Osteocyte (in vitro differentiated cells): Measurements from ENCODE around the gene MYO5B. TPM values are rescaled to one million over a fixed set of nuclear protein-coding genes. Genes with fewer than 3 reads are reported as not detected.
"Not testable (repeated sequence)": the region's sequence is repeated elsewhere in the genome, so short reads cannot be mapped to it uniquely, and the experiment has no call there.

Experiments used
- DNase-seq: peaks from one replicate; pipeline ENCODE4 v3.0.0; 2021; ENCODE audit warnings: mixed read lengths; ENCODE audit not compliant: unreplicated experiment; ENCODE audit errors: extremely low spot score
- H3K27ac Mint-ChIP-seq: one replicate; pipeline ENCODE4 v1.8.0; 2021; ENCODE audit warnings: mild to moderate bottlenecking, mixed read lengths; ENCODE audit not compliant: unreplicated experiment
- H3K27me3 Mint-ChIP-seq: one replicate; pipeline ENCODE4 v1.8.0; 2021; ENCODE audit warnings: mixed read lengths; ENCODE audit not compliant: unreplicated experiment
- H3K36me3 Mint-ChIP-seq: one replicate; pipeline ENCODE4 v1.8.0; 2021; ENCODE audit warnings: mixed read lengths; ENCODE audit not compliant: unreplicated experiment
- H3K4me1 Mint-ChIP-seq: one replicate; pipeline ENCODE4 v1.8.0; 2021; ENCODE audit warnings: mixed read lengths; ENCODE audit not compliant: unreplicated experiment
- H3K4me3 Mint-ChIP-seq: one replicate; pipeline ENCODE4 v1.8.0; 2021; ENCODE audit warnings: mild to moderate bottlenecking, moderate library complexity, mixed read lengths; ENCODE audit not compliant: unreplicated experiment
- H3K9me3 Mint-ChIP-seq: one replicate; pipeline ENCODE4 v1.8.0; 2021; ENCODE audit warnings: mixed read lengths; ENCODE audit not compliant: unreplicated experiment
- CTCF ChIP-seq: fragments of 200-600 bp; sonication (generic); IDR thresholded peaks from 2 replicates; pipeline ENCODE4 v1.5.0; 2021; ENCODE audit warnings: antibody characterized with exemption, mild to moderate bottlenecking, moderate library complexity
- total RNA-seq: library from RNA; stranded (reverse); gene quantifications from 2 replicates; pipeline ENCODE4 v1.2.1, GENCODE V29; 2021

Gene MYO5B
- total RNA-seq, 1 donor from 2014 or later: not detected

GRCh38 chr18:49794743-49795142 is 400.2 kb downstream of the MYO5B start:
- H3K4me1 Mint-ChIP-seq: peaks cover 12% of the 10 kb centered on the region
- no peak for DNase-seq
- H3K4me3 Mint-ChIP-seq: no peak overlapping the region
- no peak overlapping the region for H3K27ac Mint-ChIP-seq
- peaks cover 38% of the 10 kb centered on the region for H3K36me3 Mint-ChIP-seq
- TF ChIP-seq CTCF: no peak
- no peaks in the 10 kb centered on the region for H3K9me3 Mint-ChIP-seq
- H3K27me3 Mint-ChIP-seq: no peaks in the 10 kb centered on the region

GRCh38 chr18:49789560-49790134 is 405.3 kb downstream of the MYO5B start:
- H3K4me3 Mint-ChIP-seq, DNase-seq, H3K9me3 Mint-ChIP-seq, H3K27ac Mint-ChIP-seq, H3K27me3 Mint-ChIP-seq: not testable (repeated sequence)
- Mint-ChIP-seq H3K36me3 (peaks cover 42% of the 10 kb centered on the region), H3K4me1 (peaks cover 11% of the 10 kb centered on the region)

- Mint-ChIP-seq H3K36me3 (peaks cover 49% of the 10 kb centered on the region), H3K9me3 (no peaks in the 10 kb centered on the region), H3K4me1 (peaks cover 11% of the 10 kb centered on the region), H3K4me3 (peak overlapping the region; percentile 6), H3K27me3 (no peaks in the 10 kb centered on the region), H3K27ac (peak overlapping the region; percentile 67)
- DNase-seq: no peak
- TF ChIP-seq CTCF: no peak
Measured at GRCh38 chr18:49788327-49788898, 406.5 kb downstream of the MYO5B start.

- H3K27me3 Mint-ChIP-seq: no peaks in the 10 kb centered on the region
- H3K4me3 Mint-ChIP-seq: no peak overlapping the region
- H3K9me3 Mint-ChIP-seq: no peaks in the 10 kb centered on the region
- H3K36me3 Mint-ChIP-seq: peaks cover 54% of the 10 kb centered on the region
- H3K27ac Mint-ChIP-seq: no peak overlapping the region
- no peak for DNase-seq
- peaks cover 11% of the 10 kb centered on the region for H3K4me1 Mint-ChIP-seq
- no peak for TF ChIP-seq CTCF
Measured at GRCh38 chr18:49786019-49786720, 408.8 kb downstream of the MYO5B start.

- H3K9me3 Mint-ChIP-seq: no peaks in the 10 kb centered on the region
Measured at GRCh38 chr18:49784427-49785185, 410.3 kb downstream of the MYO5B start.

GRCh38 chr18:49783631-49784030 is 411.3 kb downstream of the MYO5B start:
- H3K27ac Mint-ChIP-seq, H3K27me3 Mint-ChIP-seq, H3K4me3 Mint-ChIP-seq, DNase-seq, H3K9me3 Mint-ChIP-seq, H3K4me1 Mint-ChIP-seq: not testable (repeated sequence)
- peaks cover 52% of the 10 kb centered on the region for H3K36me3 Mint-ChIP-seq

More at GRCh38 chr18:49784427-49785185, 410.3 kb downstream of the MYO5B start:
- H3K27me3 Mint-ChIP-seq: no peaks in the 10 kb centered on the region
- H3K36me3 Mint-ChIP-seq: peaks cover 52% of the 10 kb centered on the region
- peak; percentile 34 for TF ChIP-seq CTCF
- no peak for DNase-seq
- no peak overlapping the region for H3K4me3 Mint-ChIP-seq
- peaks cover 11% of the 10 kb centered on the region for H3K4me1 Mint-ChIP-seq
- H3K27ac Mint-ChIP-seq: no peak overlapping the region
